PC-3 (cell line): ENCODE data around the gene SYCP1. TPM values are rescaled to one million over a fixed set of nuclear protein-coding genes. Genes with fewer than 3 reads are reported as not detected.

Experiments
- ATAC-seq: fragments of 200-7000 bp; cut with Tn5 transposase; 2 replicates; pipeline ENCODE4 v1.9.1; 2020; ENCODE audit warnings: mild to moderate bottlenecking, moderate library complexity
- BruUV-seq: library from RNA; stranded (reverse); fragments of 400-500 nt; replicated peaks from 2 replicates; lab custom pipeline; 2021; lab: Mats Ljungman, UMichigan
- CTCF ChIA-PET: fragments of 300-600 bp; sonication (Branson Sonifier 250); formaldehyde crosslinking; loops from one replicate; lab custom pipeline; 2022; ENCODE audit warnings: antibody characterized with exemption; lab: Charles Lee
- POLR2A ChIA-PET: fragments of 300-600 bp; sonication (Branson Sonifier 250); formaldehyde crosslinking; loops from one replicate; lab custom pipeline; 2022; ENCODE audit warnings: antibody characterized with exemption; ENCODE audit not compliant: unreplicated experiment; lab: Charles Lee
- DNase-seq: peaks from one replicate; pipeline ENCODE4 v3.0.0-alpha.2; 2015
- H2AFZ ChIP-seq: fragments of 300-600 bp; sonication (generic); 2 replicates; pipeline ENCODE4 v1.6.0; 2016; ENCODE audit warnings: antibody characterized with exemption, low read length
- H3F3A ChIP-seq: fragments of 300-600 bp; sonication (generic); one replicate; pipeline ENCODE4 v1.6.0; 2017; ENCODE audit warnings: antibody characterized with exemption, low read length, control low read depth, mild to moderate bottlenecking; ENCODE audit not compliant: unreplicated experiment
- H3K27ac ChIP-seq: fragments of 300-600 bp; sonication (generic); 2 replicates; pipeline ENCODE4 v1.5.1; 2016; ENCODE audit warnings: mild to moderate bottlenecking, low read length
- H3K27me3 ChIP-seq: fragments of 300-600 bp; sonication (generic); 2 replicates; pipeline ENCODE4 v1.6.1; 2016; ENCODE audit warnings: low read length, mixed read lengths
- H3K36me3 ChIP-seq: fragments of 300-600 bp; sonication (generic); 2 replicates; pipeline ENCODE4 v1.6.1; 2016; ENCODE audit warnings: low read depth, mixed run types, low read length, mixed read lengths
- H3K4me1 ChIP-seq: fragments of 300-600 bp; sonication (generic); 2 replicates; pipeline ENCODE4 v1.5.1; 2016; ENCODE audit warnings: low read length; ENCODE audit not compliant: insufficient read depth
- H3K4me2 ChIP-seq: fragments of 300-600 bp; sonication (generic); 2 replicates; pipeline ENCODE4 v1.6.0; 2016; ENCODE audit warnings: low read length
- H3K4me3 ChIP-seq: fragments of 300-600 bp; sonication (generic); 2 replicates; pipeline ENCODE4 v1.5.1; 2016; ENCODE audit warnings: mild to moderate bottlenecking, low read length, mixed read lengths
- H3K79me2 ChIP-seq: fragments of 300-600 bp; sonication (generic); 2 replicates; pipeline ENCODE4 v1.6.1; 2017; ENCODE audit warnings: low read length, mixed read lengths
- H3K9ac ChIP-seq: fragments of 300-600 bp; sonication (generic); 2 replicates; pipeline ENCODE4 v1.6.0; 2016; ENCODE audit warnings: mild to moderate bottlenecking, low read length
- H3K9me2 ChIP-seq: fragments of 300-600 bp; sonication (generic); replicated peaks from 2 replicates; pipeline ENCODE4 v1.6.1; 2016; ENCODE audit warnings: mixed run types, low read length, mixed read lengths
- H3K9me3 ChIP-seq: fragments of 300-600 bp; sonication (generic); 2 replicates; pipeline ENCODE4 v1.6.1; 2016; ENCODE audit warnings: low read length, mixed read lengths
- H4K20me1 ChIP-seq: fragments of 300-600 bp; sonication (generic); 2 replicates; pipeline ENCODE4 v1.6.1; 2016; ENCODE audit warnings: low read length, mixed read lengths
- CTCF ChIP-seq: fragments of 300-600 bp; sonication (generic); conservative IDR thresholded peaks from 2 replicates; pipeline ENCODE4 v1.5.1; 2017; ENCODE audit warnings: antibody characterized with exemption, low read depth, mild to moderate bottlenecking, low read length
- EZH2 ChIP-seq: fragments of 300-600 bp; sonication (generic); IDR thresholded peaks from one replicate; pipeline ENCODE4 v1.6.1; 2017; ENCODE audit warnings: antibody characterized with exemption, mild to moderate bottlenecking, low read length; ENCODE audit not compliant: unreplicated experiment
- EZH2phosphoT487 ChIP-seq: fragments of 300-600 bp; sonication (generic); IDR thresholded peaks from 2 replicates; pipeline ENCODE4 v1.6.1; 2018; ENCODE audit warnings: mild to moderate bottlenecking, antibody characterized with exemption, low read length, borderline replicate concordance
- intact Hi-C: fragments of 100-400 bp; cut with micrococcal nuclease; formaldehyde crosslinking; loops from 2 replicates; pipeline ENCODE4 v1.9.0; 2023
- total RNA-seq: library from RNA; depleted of rRNA; stranded (reverse); fragments of >200 nt; gene quantifications from 2 replicates; pipeline ENCODE4 v1.2.3, GENCODE V29; 2014

SYCP1 gene
- total RNA-seq, 1 experiment from 2014 or later, result not detected

GRCh38 chr1:115021145-115021544 lies 166.5 kb downstream of the SYCP1 start:
- H3K4me3 ChIP-seq, result no peak overlapping the region
- no peaks in the 10 kb centered on the region for H3K9me3 ChIP-seq
- ChIA-PET POLR2A (no interaction called here), CTCF (no interaction called here)
- H3K27ac ChIP-seq, result no peak overlapping the region
- no peak for ATAC-seq
- TF ChIP-seq EZH2 (no peak), CTCF (no peak), EZH2phosphoT487 (no peak)
- H3K79me2 ChIP-seq, result no peaks in the 10 kb centered on the region
- DNase-seq, result no peak
- H3K36me3 ChIP-seq, result no peaks in the 10 kb centered on the region
- no peaks in the 10 kb centered on the region for H3F3A ChIP-seq
- no peaks in the 10 kb centered on the region for H4K20me1 ChIP-seq
- no peak overlapping the region for H2AFZ ChIP-seq
- H3K9me2 ChIP-seq, result no peaks in the 10 kb centered on the region
- no TSS peak for BruUV-seq
- H3K4me2 ChIP-seq, result no peak overlapping the region
- H3K27me3 ChIP-seq, result peaks cover 14% of the 10 kb centered on the region; the same call in 1 of the 2 replicates
- H3K4me1 ChIP-seq, result no peaks in the 10 kb centered on the region
- intact Hi-C loops, result no loop called here
- H3K9ac ChIP-seq, result no peak overlapping the region

- Histone ChIP-seq H3K9ac (no peak overlapping the region), H2AFZ (no peak overlapping the region), H3K79me2 (no peaks in the 10 kb centered on the region), H3K4me1 (no peaks in the 10 kb centered on the region), H3K9me3 (no peaks in the 10 kb centered on the region), H3K4me3 (no peak overlapping the region), H3K36me3 (no peaks in the 10 kb centered on the region), H3K9me2 (no peaks in the 10 kb centered on the region), H3K27ac (no peak overlapping the region), H4K20me1 (no peaks in the 10 kb centered on the region), H3K27me3 (peaks cover 14% of the 10 kb centered on the region; the same call in 1 of the 2 replicates), H3K4me2 (no peak overlapping the region), H3F3A (no peaks in the 10 kb centered on the region)
- ChIA-PET POLR2A (no interaction called here), CTCF (no interaction called here)
- TF ChIP-seq EZH2phosphoT487 (no peak), EZH2 (no peak), CTCF (no peak)
- no TSS peak for BruUV-seq
- no peak for DNase-seq
- intact Hi-C loops, result no loop called here
- no peak for ATAC-seq
Observed at GRCh38 chr1:115023593-115023992, 168.9 kb downstream of the SYCP1 start.

GRCh38 chr1:115029526-115029925 lies 174.9 kb downstream of the SYCP1 start, which contains the start of gene TSHB:
Gene TSHB (plus strand): TSS chr1:115029826. CDS start chr1:115033363, 3,537 bp downstream.
- BruUV-seq, result no TSS peak
- no peak for TF ChIP-seq CTCF
- no peak for TF ChIP-seq EZH2
- TF ChIP-seq EZH2phosphoT487, result no peak
- no peak within 1 kb of the TSS for H3K4me3 ChIP-seq
- POLR2A ChIA-PET, result no interaction called here
- no peaks in the 10 kb centered on the region for H3F3A ChIP-seq
- no peaks in the 10 kb centered on the region for H3K9me3 ChIP-seq
- no peak within 1 kb of the TSS for H2AFZ ChIP-seq
- no peak within 1 kb of the TSS for H3K4me2 ChIP-seq
- peaks cover 14% of the 10 kb centered on the region; the same call in 1 of the 2 replicates for H3K27me3 ChIP-seq
- H3K9ac ChIP-seq, result no peak within 1 kb of the TSS
- H4K20me1 ChIP-seq, result no peaks in the 10 kb centered on the region
- no peaks in the 10 kb centered on the region for H3K79me2 ChIP-seq
- no peak for ATAC-seq
- no peaks in the 10 kb centered on the region for H3K36me3 ChIP-seq
- no peaks in the 10 kb centered on the region for H3K9me2 ChIP-seq
- CTCF ChIA-PET, result interaction anchor here (0.8 kb wide), 1 partner anchor 12 kb away, joined by 4 read pairs; no protein-coding TSS in a partner anchor
- no peak within 1 kb of the TSS for H3K27ac ChIP-seq
- intact Hi-C loops, result no loop called here
- no peak for DNase-seq
- no peaks in the 10 kb centered on the region for H3K4me1 ChIP-seq
